Caco-2 (cell line): ENCODE data around the gene NPIPB6. TPM values are rescaled to one million over a fixed set of nuclear protein-coding genes. Genes with fewer than 3 reads are reported as not detected.
A peak's percentile ranks its signal among the peaks of the same experiment; 100 is the strongest.

ENCODE experiments used
- BruUV-seq: library from RNA; stranded (reverse); fragments of 400-500 nt; replicated peaks from 2 replicates; lab custom pipeline; 2021; lab: Mats Ljungman, UMichigan
- CTCF ChIA-PET: fragments of 300-600 bp; sonication (Branson Sonifier 250); formaldehyde crosslinking; loops from one replicate; lab custom pipeline; 2022; ENCODE audit warnings: antibody characterized with exemption; lab: Charles Lee
- POLR2A ChIA-PET: fragments of 300-600 bp; sonication (Branson Sonifier 250); formaldehyde crosslinking; loops from one replicate; lab custom pipeline; 2022; ENCODE audit warnings: antibody characterized with exemption; lab: Charles Lee
- DNase-seq, 2 experiments: peaks; one replicate each; pipeline versions ENCODE4 v3.0.0 to v3.0.0-alpha.2; 2020 to 2022
- H3K27me3 ChIP-seq: replicated peaks from 2 replicates; pipeline ENCODE4 v1.6.0; 2011; ENCODE audit warnings: low read length; ENCODE audit not compliant: control insufficient read depth, insufficient read depth
- H3K36me3 ChIP-seq: 2 replicates; pipeline ENCODE4 v1.5.1; 2011; ENCODE audit warnings: low read length; ENCODE audit not compliant: control insufficient read depth, insufficient read depth
- H3K4me1 ChIP-seq: fragments of 250-450 bp; sonication (Bioruptor Pico); 2 replicates; pipeline ENCODE4 v1.5.1; 2020; ENCODE audit warnings: mild to moderate bottlenecking
- H3K4me3 ChIP-seq: 2 replicates; pipeline ENCODE4 v1.5.1; 2011; ENCODE audit warnings: low read depth, mild to moderate bottlenecking, control low read depth, low read length
- H3K9me3 ChIP-seq: fragments of 250-450 bp; sonication (Bioruptor Pico); 2 replicates; pipeline ENCODE4 v1.5.1; 2020; ENCODE audit warnings: mild to moderate bottlenecking, moderate library complexity
- H3K27ac Mint-ChIP-seq: one replicate; pipeline ENCODE4 v1.8.0; 2022; ENCODE audit warnings: mixed read lengths; ENCODE audit not compliant: unreplicated experiment
- H3K27me3 Mint-ChIP-seq: one replicate; pipeline ENCODE4 v1.8.0; 2022; ENCODE audit warnings: mixed read lengths; ENCODE audit not compliant: insufficient read depth, unreplicated experiment
- H3K36me3 Mint-ChIP-seq: one replicate; pipeline ENCODE4 v1.8.0; 2022; ENCODE audit warnings: mild to moderate bottlenecking, mixed read lengths; ENCODE audit not compliant: insufficient read depth, unreplicated experiment
- H3K4me1 Mint-ChIP-seq: one replicate; pipeline ENCODE4 v1.8.0; 2022; ENCODE audit warnings: low read depth, mixed read lengths; ENCODE audit not compliant: unreplicated experiment
- H3K4me3 Mint-ChIP-seq: one replicate; pipeline ENCODE4 v1.8.0; 2022; ENCODE audit warnings: mild to moderate bottlenecking, moderate library complexity, mixed read lengths; ENCODE audit not compliant: unreplicated experiment
- H3K9me3 Mint-ChIP-seq: one replicate; pipeline ENCODE4 v1.8.0; 2022; ENCODE audit warnings: mixed read lengths; ENCODE audit not compliant: unreplicated experiment
- CTCF ChIP-seq, 2 experiments: fragments of 200-600 bp in 1 of 2; IDR thresholded peaks; 1 replicate in 1 of 2; 2 replicates in 1 of 2; pipeline versions ENCODE4 v1.5.1 to v1.8.0; 2011 to 2022; ENCODE audit warnings: antibody characterized with exemption in 1 of 2, control low read depth in 1 of 2, inconsistent platforms in 1 of 2, low read depth in 1 of 2, low read length in 1 of 2, mild to moderate bottlenecking in 1 of 2, moderate library complexity in 1 of 2; ENCODE audit not compliant: insufficient read depth in 1 of 2, severe bottlenecking in 1 of 2, unreplicated experiment in 1 of 2
- intact Hi-C: fragments of 100-400 bp; cut with micrococcal nuclease; formaldehyde crosslinking; loops from one replicate; pipeline ENCODE4 v1.10.0; 2022; ENCODE audit not compliant: unreplicated experiment
- total RNA-seq: library from RNA; stranded (reverse); gene quantifications from 2 replicates; pipeline ENCODE4 v1.2.3, GENCODE V29; 2022

NPIPB6 gene
- total RNA-seq, 1 experiment from 2014 or later, result 1.4 TPM

- H3K4me3 ChIP-seq, result no peak overlapping the region
- H3K4me1 ChIP-seq, result 0 out of 2 replicates have a peak, but pooled peaks cover 4% of the 10 kb centered on the region
- intact Hi-C loops, result no loop called here
- H3K4me1 Mint-ChIP-seq, result peaks cover 13% of the 10 kb centered on the region
- BruUV-seq, result no TSS peak
- H3K27ac Mint-ChIP-seq, result no peak overlapping the region
- ChIA-PET POLR2A (interaction anchor here (0.6 kb wide), 1 partner anchor 302 kb away, joined by 7 read pairs; no protein-coding TSS in a partner anchor), CTCF (interaction anchor here (0.5 to 1.1 kb wide), 5 partner anchors 21 to 624 kb away, joined by 3 to 4 read pairs (median 4); no protein-coding TSS in a partner anchor)
- no peaks in the 10 kb centered on the region for H3K9me3 ChIP-seq
- H3K27me3 ChIP-seq, result no peaks in the 10 kb centered on the region
- no peak overlapping the region for H3K4me3 Mint-ChIP-seq
- no peaks in the 10 kb centered on the region for H3K9me3 Mint-ChIP-seq
- DNase-seq, result peak; percentile 42 to 52
- H3K36me3 ChIP-seq, result no peaks in the 10 kb centered on the region
- H3K27me3 Mint-ChIP-seq, result no peaks in the 10 kb centered on the region
- no peaks in the 10 kb centered on the region for H3K36me3 Mint-ChIP-seq
- peak; percentile 36 to 75 for TF ChIP-seq CTCF (IDR thresholded peaks at IDR 0.05; ENCODE audit: insufficient read depth in 1 of 2, low read depth in 1 of 2, low read length in 1 of 2, severe bottlenecking in 1 of 2, unreplicated experiment in 1 of 2)
Observed at GRCh38 chr16:28321700-28322411, 41.5 kb downstream of the NPIPB6 start.

GRCh38 chr16:28320741-28321140 is 42.6 kb downstream of the NPIPB6 start:
- Histone ChIP-seq H3K4me1 (0 out of 2 replicates have a peak, but pooled peaks cover 4% of the 10 kb centered on the region), H3K27me3 (no peaks in the 10 kb centered on the region), H3K4me3 (no peak overlapping the region), H3K36me3 (no peaks in the 10 kb centered on the region), H3K9me3 (no peaks in the 10 kb centered on the region)
- no TSS peak for BruUV-seq
- Mint-ChIP-seq H3K27me3 (no peaks in the 10 kb centered on the region), H3K4me1 (peaks cover 13% of the 10 kb centered on the region), H3K9me3 (no peaks in the 10 kb centered on the region), H3K27ac (no peak overlapping the region), H3K4me3 (no peak overlapping the region), H3K36me3 (no peaks in the 10 kb centered on the region)
- no peak for TF ChIP-seq CTCF (IDR thresholded peaks at IDR 0.05; ENCODE audit: insufficient read depth in 1 of 2, low read depth in 1 of 2, low read length in 1 of 2, severe bottlenecking in 1 of 2, unreplicated experiment in 1 of 2)
- CTCF ChIA-PET, result no interaction called here
- no peak for DNase-seq
- intact Hi-C loops, result no loop called here
- POLR2A ChIA-PET, result interaction anchor here (0.6 kb wide), 1 partner anchor 303 kb away, joined by 7 read pairs; no protein-coding TSS in a partner anchor

GRCh38 chr16:28320023-28320561 is 43.2 kb downstream of the NPIPB6 start:
- H3K27ac Mint-ChIP-seq, result no peak overlapping the region
- BruUV-seq, result no TSS peak
- ChIA-PET CTCF (no interaction called here), POLR2A (no interaction called here)
- Histone ChIP-seq H3K36me3 (no peaks in the 10 kb centered on the region), H3K27me3 (no peaks in the 10 kb centered on the region), H3K9me3 (no peaks in the 10 kb centered on the region), H3K4me1 (0 out of 2 replicates have a peak, but pooled peaks cover 4% of the 10 kb centered on the region), H3K4me3 (no peak overlapping the region)
- H3K4me3 Mint-ChIP-seq, result no peak overlapping the region
- H3K9me3 Mint-ChIP-seq, result no peaks in the 10 kb centered on the region
- no peaks in the 10 kb centered on the region for H3K36me3 Mint-ChIP-seq
- TF ChIP-seq CTCF (IDR thresholded peaks at IDR 0.05; ENCODE audit: insufficient read depth in 1 of 2, low read depth in 1 of 2, low read length in 1 of 2, severe bottlenecking in 1 of 2, unreplicated experiment in 1 of 2), result no peak
- intact Hi-C loops, result no loop called here
- DNase-seq, result no peak
- peaks cover 13% of the 10 kb centered on the region for H3K4me1 Mint-ChIP-seq
- no peaks in the 10 kb centered on the region for H3K27me3 Mint-ChIP-seq
